ENCODE measurements around the gene CTIF. TPM values are rescaled to one million over a fixed set of nuclear protein-coding genes. Genes with fewer than 3 reads are reported as not detected.

Gene CTIF
- total RNA-seq, 1 donor from 2014 or later = 67.9 TPM

GRCh38 chr18:48637081-48637990 lies 98.5 kb downstream of the CTIF start:
- no peak for TF ChIP-seq CTCF (IDR thresholded peaks at IDR 0.05; ENCODE audit: unreplicated experiment)
- no peak overlapping the region for H3K27ac Mint-ChIP-seq
- peaks cover 14% of the 10 kb centered on the region for H3K36me3 Mint-ChIP-seq
- H3K27me3 Mint-ChIP-seq (ENCODE audit: low read depth) = no peaks in the 10 kb centered on the region
- peaks cover 2% of the 10 kb centered on the region for H3K4me1 Mint-ChIP-seq
- peak in 1 of 2 experiments; percentile 28 for DNase-seq (ENCODE audit: low spot score in 2 of 2, unreplicated experiment in 2 of 2)
- peaks cover 4% of the 10 kb centered on the region for H3K9me3 Mint-ChIP-seq
- no peak overlapping the region for H3K4me3 Mint-ChIP-seq

GRCh38 chr18:48638451-48638850 lies 99.6 kb downstream of the CTIF start:
- peak in 1 of 2 experiments; percentile 16 for DNase-seq (ENCODE audit: low spot score in 2 of 2, unreplicated experiment in 2 of 2)
- Mint-ChIP-seq H3K9me3 (peaks cover 7% of the 10 kb centered on the region), H3K4me3 (no peak overlapping the region), H3K4me1 (peaks cover 6% of the 10 kb centered on the region), H3K27ac (no peak overlapping the region), H3K27me3 (ENCODE audit: low read depth) (no peaks in the 10 kb centered on the region), H3K36me3 (peaks cover 14% of the 10 kb centered on the region)
- TF ChIP-seq CTCF (IDR thresholded peaks at IDR 0.05; ENCODE audit: unreplicated experiment) = no peak

GRCh38 chr18:48638896-48639771 lies 100.3 kb downstream of the CTIF start:
- Mint-ChIP-seq H3K4me1 (peaks cover 9% of the 10 kb centered on the region), H3K4me3 (no peak overlapping the region), H3K27ac (no peak overlapping the region), H3K36me3 (peaks cover 12% of the 10 kb centered on the region), H3K9me3 (peaks cover 7% of the 10 kb centered on the region), H3K27me3 (ENCODE audit: low read depth) (no peaks in the 10 kb centered on the region)
- DNase-seq (ENCODE audit: low spot score in 2 of 2, unreplicated experiment in 2 of 2) = peak in 1 of 2 experiments; percentile 32
- TF ChIP-seq CTCF (IDR thresholded peaks at IDR 0.05; ENCODE audit: unreplicated experiment) = no peak

GRCh38 chr18:48639772-48640432 lies 101.1 kb downstream of the CTIF start:
- H3K36me3 Mint-ChIP-seq = peaks cover 12% of the 10 kb centered on the region
- no peak for TF ChIP-seq CTCF (IDR thresholded peaks at IDR 0.05; ENCODE audit: unreplicated experiment)
- H3K4me1 Mint-ChIP-seq = peaks cover 9% of the 10 kb centered on the region
- H3K4me3 Mint-ChIP-seq = no peak overlapping the region
- no peak for DNase-seq (ENCODE audit: low spot score in 2 of 2, unreplicated experiment in 2 of 2)
- H3K27me3 Mint-ChIP-seq (ENCODE audit: low read depth) = no peaks in the 10 kb centered on the region
- H3K27ac Mint-ChIP-seq = no peak overlapping the region
- H3K9me3 Mint-ChIP-seq = peaks cover 7% of the 10 kb centered on the region

GRCh38 chr18:48640566-48641270 lies 101.9 kb downstream of the CTIF start:
- TF ChIP-seq CTCF (IDR thresholded peaks at IDR 0.05; ENCODE audit: unreplicated experiment) = no peak
- Mint-ChIP-seq H3K27me3 (ENCODE audit: low read depth) (no peaks in the 10 kb centered on the region), H3K4me1 (peaks cover 9% of the 10 kb centered on the region), H3K36me3 (peaks cover 12% of the 10 kb centered on the region), H3K4me3 (no peak overlapping the region), H3K27ac (no peak overlapping the region), H3K9me3 (peaks cover 7% of the 10 kb centered on the region)
- DNase-seq (ENCODE audit: low spot score in 2 of 2, unreplicated experiment in 2 of 2) = no peak

Data from mesothelial cell of epicardium (in vitro differentiated cells).